GM21360 (cell line): Measurements from ENCODE around the gene LRP1B.
"Not testable (repeated sequence)": the region's sequence is repeated elsewhere in the genome, so short reads cannot be mapped to it uniquely, and the experiment has no call there.

Experiments used
- ATAC-seq: cut with Tn5 transposase; IDR thresholded peaks from one replicate; pipeline ENCODE4 v1.9.1; 2021; ENCODE audit warnings: mild to moderate bottlenecking, moderate library complexity; ENCODE audit not compliant: unreplicated experiment

LRP1B gene

DNA sequence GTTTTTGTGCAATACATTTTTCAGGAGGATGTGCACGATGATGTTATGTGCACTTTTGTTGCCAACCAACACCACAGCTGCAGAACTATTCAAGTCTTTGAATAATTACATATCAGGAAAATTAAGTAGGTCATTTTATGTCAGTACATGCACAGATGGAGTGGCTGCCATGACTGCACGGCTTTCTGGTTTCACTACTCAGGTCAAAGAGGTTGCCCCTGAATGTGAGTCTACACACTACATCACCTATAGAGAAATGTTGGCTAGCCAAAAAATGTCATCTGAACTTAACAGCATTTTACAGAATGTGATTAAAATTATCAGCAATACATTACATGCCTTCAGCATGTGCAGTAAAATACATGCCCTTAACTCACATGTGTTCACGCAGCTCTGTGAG lies 1713.3 kb downstream of the LRP1B start:
- ATAC-seq, result no peak

DNA sequence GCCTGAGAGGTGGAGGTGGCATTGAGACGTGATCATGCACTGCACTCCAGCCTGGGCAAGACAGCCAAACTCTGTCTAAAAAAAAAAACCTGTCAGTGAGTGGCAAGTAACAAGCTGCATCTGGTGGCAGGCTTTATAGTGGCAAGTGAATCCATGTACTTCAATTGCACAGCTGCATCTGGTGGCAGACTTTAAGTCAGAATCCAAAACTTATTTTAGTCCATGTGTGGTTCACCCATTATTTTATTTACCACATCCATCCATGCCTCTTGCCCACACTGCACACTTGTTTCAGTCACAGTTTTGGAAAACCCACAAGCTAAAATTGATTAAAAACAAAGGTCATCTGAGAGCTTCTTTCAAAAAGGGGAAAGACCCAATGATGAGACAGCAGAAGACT lies 1714.2 kb downstream of the LRP1B start:
- no peak for ATAC-seq

DNA sequence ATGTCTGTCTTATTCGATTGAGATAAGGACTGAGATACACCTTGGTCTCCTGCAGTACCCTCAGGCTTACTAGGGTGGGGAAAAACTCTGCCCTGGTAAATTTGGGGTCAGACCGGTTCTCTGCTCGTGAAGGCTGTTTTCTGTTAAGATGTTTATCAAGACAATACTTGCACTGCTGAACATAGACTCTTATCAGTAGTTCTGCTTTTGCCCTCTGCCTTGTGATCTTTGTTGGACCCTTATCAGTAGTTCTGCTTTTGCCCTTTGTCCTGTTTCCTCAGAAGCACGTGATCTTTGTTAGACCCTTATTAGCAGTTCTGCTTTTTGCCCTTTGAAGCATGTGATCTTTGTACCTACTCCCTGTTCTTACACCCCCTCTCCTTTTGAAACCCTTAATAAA lies 1715.8 kb downstream of the LRP1B start:
- not testable (repeated sequence) for ATAC-seq

- no peak for ATAC-seq
Measured at GRCh38 chr2:140410695-140411094, 1720.1 kb downstream of the LRP1B start.

DNA sequence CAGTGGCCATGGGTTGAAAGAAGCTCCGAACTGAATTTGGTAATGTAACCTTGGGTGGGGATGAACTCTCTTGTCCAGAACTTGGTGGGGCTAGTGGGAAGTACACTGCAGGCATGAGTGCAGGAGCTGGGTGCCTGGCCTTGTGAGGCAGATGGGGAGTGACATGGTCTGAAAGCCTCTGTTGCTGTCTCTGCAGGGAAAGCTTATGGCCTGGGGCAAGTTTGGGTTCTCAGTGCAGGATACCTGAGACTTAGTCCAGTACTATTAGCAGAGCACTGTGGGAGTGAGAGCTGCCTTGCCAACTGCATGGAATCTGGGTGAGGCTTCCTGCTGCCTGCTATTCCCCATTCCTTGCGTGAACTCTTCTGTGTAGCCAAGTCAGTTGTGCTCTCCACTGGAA lies 1729.8 kb downstream of the LRP1B start:
- no peak for ATAC-seq

- ATAC-seq, result no peak
Measured at GRCh38 chr2:140392824-140393223, 1738.0 kb downstream of the LRP1B start.

DNA sequence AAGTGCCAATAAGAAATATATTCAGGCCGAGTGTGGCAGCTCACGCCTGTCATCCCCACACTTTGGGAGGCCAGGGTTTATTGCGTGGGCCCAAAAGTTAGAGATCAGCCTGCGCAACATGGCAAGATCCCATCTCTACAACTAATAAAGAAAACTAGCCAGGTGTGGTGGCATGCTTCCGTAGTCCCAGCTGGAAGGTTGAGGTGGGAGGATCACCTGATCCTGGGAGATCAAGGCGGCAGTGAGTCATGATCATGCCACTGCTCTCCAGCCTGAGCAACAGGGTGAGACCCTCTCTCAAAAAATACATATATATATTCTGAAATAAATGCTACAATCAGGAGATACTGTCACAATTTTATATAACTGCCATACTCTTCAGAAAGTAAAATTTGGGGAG lies 1745.9 kb downstream of the LRP1B start:
- no peak for ATAC-seq

DNA sequence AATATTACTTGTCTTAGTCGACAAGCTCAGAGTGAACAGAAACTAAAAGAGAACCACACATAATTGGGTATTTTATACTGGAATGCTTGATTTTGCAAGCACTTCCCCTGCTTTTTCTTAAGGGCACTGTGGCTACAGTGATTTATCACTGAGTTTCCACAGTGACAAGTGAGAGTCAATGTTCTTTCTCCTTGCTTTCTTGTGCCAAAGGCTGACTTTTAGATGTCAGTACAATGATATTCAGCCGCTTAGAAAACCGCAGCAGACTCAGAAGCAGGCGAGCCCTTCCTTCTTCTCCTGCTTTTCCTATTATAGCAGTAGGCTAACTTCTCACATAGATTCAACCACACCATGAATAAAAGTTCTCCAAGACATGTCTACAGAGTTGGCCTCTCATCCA lies 1747.0 kb downstream of the LRP1B start:
- ATAC-seq, result no peak

- no peak for ATAC-seq
Measured at GRCh38 chr2:140376686-140377085, 1754.1 kb downstream of the LRP1B start.

- no peak for ATAC-seq
Measured at GRCh38 chr2:140363131-140363530, 1767.7 kb downstream of the LRP1B start.

GRCh38 chr2:140362361-140362760 lies 1768.5 kb downstream of the LRP1B start:
- ATAC-seq, result no peak

- no peak for ATAC-seq
Measured at GRCh38 chr2:140359056-140359771, 1771.6 kb downstream of the LRP1B start.

GRCh38 chr2:140356697-140357096 lies 1774.1 kb downstream of the LRP1B start:
- no peak for ATAC-seq

GRCh38 chr2:140355511-140356090 lies 1775.2 kb downstream of the LRP1B start:
- no peak for ATAC-seq

DNA sequence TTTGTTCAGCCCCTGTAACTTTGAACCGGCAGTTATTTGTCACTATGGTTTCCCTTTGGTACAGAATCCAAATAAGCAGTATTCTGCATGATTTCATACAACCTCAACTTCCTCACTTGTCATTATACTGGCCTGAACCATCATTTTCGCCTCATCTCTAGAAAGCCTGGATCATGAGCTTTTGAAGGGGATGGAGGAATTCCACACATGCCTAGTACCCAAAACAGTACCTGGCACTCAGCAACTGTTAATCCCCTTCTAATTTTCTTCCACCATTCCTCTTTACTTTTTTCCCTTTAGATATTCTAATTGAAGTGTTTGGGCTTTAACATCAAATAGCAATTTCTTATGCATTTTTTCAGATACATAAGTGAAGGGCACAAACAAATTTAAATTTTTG lies 1776.3 kb downstream of the LRP1B start:
- ATAC-seq, result no peak

GRCh38 chr2:140353541-140353940 lies 1777.3 kb downstream of the LRP1B start:
- no peak for ATAC-seq

GRCh38 chr2:140351692-140352091 lies 1779.1 kb downstream of the LRP1B start:
- ATAC-seq, result no peak

DNA sequence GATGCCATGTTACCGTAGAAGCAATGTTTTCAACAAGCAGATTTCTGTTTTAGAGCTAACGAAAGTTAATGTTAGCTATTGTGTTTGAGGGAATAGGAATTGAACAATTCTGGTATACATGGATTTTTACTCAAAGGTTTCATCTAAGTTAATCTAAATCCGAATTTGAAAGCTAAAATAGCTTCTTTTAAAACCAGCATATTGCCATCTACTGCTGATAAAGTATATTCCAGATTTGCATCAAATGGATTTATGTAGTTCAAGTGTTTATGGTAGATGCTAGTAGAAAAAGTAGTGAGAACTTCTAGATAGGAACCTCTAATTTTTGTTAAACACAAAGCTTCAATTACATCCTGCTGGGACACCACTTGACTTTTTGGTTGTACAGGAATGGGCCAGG lies 1781.1 kb downstream of the LRP1B start:
- no peak for ATAC-seq

GRCh38 chr2:140348826-140349225 lies 1782.0 kb downstream of the LRP1B start:
- no peak for ATAC-seq

DNA sequence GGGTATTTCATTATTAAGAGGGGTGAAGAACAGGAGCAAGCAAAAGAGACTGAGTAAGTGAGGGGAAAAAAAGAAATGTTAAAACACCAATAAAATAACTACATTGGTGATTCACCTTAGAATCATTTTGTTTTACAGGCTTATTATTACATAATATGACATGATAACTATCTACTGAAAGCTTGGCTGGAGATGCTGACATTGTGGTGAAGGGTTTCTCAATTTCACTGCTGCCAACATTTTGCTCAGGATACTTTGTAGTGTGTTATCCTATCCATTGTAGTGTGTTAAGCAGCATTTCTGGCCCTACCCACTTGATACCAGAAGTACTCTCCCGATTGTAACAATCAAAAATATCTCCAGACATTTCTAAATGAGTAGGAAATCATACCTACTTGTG lies 1786.0 kb downstream of the LRP1B start:
- no peak for ATAC-seq

DNA sequence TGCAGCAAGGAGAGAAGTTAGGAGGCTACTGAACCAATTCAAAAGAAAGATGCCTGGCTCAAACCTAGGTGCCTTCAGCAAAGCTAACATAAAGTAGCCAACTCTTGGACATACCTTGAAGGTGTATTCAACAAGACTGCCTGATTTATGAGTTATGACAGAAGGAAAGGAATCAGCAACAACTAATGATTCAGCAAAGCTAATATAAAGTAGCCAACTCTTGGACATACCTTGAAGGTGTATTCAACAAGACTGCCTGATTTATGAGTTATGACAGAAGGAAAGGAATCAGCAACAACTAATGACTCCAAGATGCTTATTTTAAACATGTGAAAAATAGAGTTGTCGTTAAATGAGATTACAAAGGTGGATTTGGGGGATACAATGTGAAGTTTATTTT lies 1786.5 kb downstream of the LRP1B start:
- ATAC-seq, result not testable (repeated sequence)

DNA sequence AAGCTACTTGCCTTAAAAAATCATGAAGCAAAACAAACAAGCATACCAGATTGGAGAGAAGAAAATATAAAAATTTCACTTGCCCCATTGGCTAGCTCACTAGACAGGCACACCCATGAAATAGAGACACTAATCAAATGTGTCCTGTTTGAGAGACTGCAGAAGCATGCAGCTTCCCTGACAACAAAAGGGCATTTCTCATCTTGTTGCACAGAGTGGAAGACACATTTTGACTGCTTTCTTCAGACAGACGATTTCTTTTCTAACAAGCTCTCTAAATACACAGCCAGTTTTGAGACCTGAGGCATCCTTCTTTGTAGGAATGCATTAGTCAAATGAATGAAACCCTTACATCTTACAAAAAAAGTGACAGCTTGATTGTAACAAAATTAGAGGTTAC lies 1792.0 kb downstream of the LRP1B start:
- ATAC-seq, result no peak

- no peak for ATAC-seq
Measured at GRCh38 chr2:140337061-140337460, 1793.8 kb downstream of the LRP1B start.
